HG02798 (cell line): ENCODE data around the gene SPATA3.
A peak's percentile ranks its signal among the peaks of the same experiment; 100 is the strongest.
"Not testable (repeated sequence)": the region's sequence is repeated elsewhere in the genome, so short reads cannot be mapped to it uniquely, and the experiment has no call there.

Experiments used
- ATAC-seq: cut with Tn5 transposase; IDR thresholded peaks from one replicate; pipeline ENCODE4 v1.9.1; 2021; ENCODE audit warnings: mild to moderate bottlenecking; ENCODE audit not compliant: unreplicated experiment, poor library complexity

The SPATA3 gene

GRCh38 chr2:230967113-230967512 is 28.8 kb upstream of the SPATA3 start:
- no peak for ATAC-seq

- not testable (repeated sequence) for ATAC-seq
Observed at GRCh38 chr2:230968314-230968713, 27.6 kb upstream of the SPATA3 start.

- peak; percentile 39 for ATAC-seq
Observed at GRCh38 chr2:230968921-230969658, 26.8 kb upstream of the SPATA3 start.

- no peak for ATAC-seq
Observed at GRCh38 chr2:230969659-230970015, 26.3 kb upstream of the SPATA3 start.

GRCh38 chr2:230972046-230972445 is 23.9 kb upstream of the SPATA3 start:
- no peak for ATAC-seq

- ATAC-seq: peak; percentile 85
Observed at GRCh38 chr2:230974096-230974913, 21.6 kb upstream of the SPATA3 start.

- ATAC-seq: no peak
Observed at GRCh38 chr2:230975927-230976326, 20.0 kb upstream of the SPATA3 start.

- ATAC-seq: peak; percentile 25
Observed at GRCh38 chr2:230976671-230977171, 19.2 kb upstream of the SPATA3 start.

- no peak for ATAC-seq
Observed at GRCh38 chr2:230980468-230980867, 15.5 kb upstream of the SPATA3 start.

- ATAC-seq: no peak
Observed at GRCh38 chr2:230981704-230982103, 14.2 kb upstream of the SPATA3 start.

- no peak for ATAC-seq
Observed at GRCh38 chr2:230982126-230982525, 13.8 kb upstream of the SPATA3 start.

GRCh38 chr2:230982528-230982927 is 13.4 kb upstream of the SPATA3 start:
- no peak for ATAC-seq

GRCh38 chr2:230983566-230983965 is 12.4 kb upstream of the SPATA3 start:
- no peak for ATAC-seq

GRCh38 chr2:230984393-230985220 is 11.3 kb upstream of the SPATA3 start:
- ATAC-seq: peak; percentile 73

- ATAC-seq: no peak
Observed at GRCh38 chr2:230985519-230986231, 10.2 kb upstream of the SPATA3 start.

GRCh38 chr2:230986520-230987136 is 9.3 kb upstream of the SPATA3 start:
- ATAC-seq: no peak

- peak; percentile 39 for ATAC-seq
Observed at GRCh38 chr2:230987137-230988020, 8.5 kb upstream of the SPATA3 start.

GRCh38 chr2:230989731-230990130 is 6.2 kb upstream of the SPATA3 start:
- no peak for ATAC-seq
